H4 (cell line): ENCODE results near the gene SPATA33. TPM values are rescaled to one million over a fixed set of nuclear protein-coding genes. Genes with fewer than 3 reads are reported as not detected.
"Not testable (repeated sequence)": the region's sequence is repeated elsewhere in the genome, so short reads cannot be mapped to it uniquely, and the experiment has no call there.

Experiments used
- DNase-seq: peaks from one replicate; pipeline ENCODE4 v3.0.0-alpha.2; 2015; ENCODE audit warnings: low spot score
- total RNA-seq: library from RNA; depleted of rRNA; stranded (reverse); fragments of >200 nt; shearing (Covaris generic); gene quantifications from 2 replicates; pipeline ENCODE4 v1.2.3, GENCODE V29; 2014

The SPATA33 gene
- total RNA-seq, 1 experiment from 2014 or later, result 9.9 TPM

DNA sequence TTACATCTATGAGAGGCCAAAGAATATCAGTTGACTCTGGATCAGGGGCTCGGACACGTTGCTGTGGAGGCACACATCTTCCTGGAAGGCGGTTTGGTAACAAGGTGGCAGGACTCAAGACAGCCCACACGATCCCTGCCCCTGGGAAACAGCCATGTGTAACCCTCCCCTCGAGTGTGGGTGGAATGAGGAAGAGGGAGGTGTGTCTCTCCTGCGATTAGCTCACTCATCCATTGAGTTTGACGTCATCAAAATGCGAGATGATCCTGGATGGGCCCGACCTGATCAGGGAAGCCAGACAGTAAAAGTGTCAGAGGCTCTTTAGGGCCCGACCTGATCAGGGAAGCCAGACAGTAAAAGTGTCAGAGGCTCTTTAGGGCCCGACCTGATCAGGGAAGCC lies 6.6 kb downstream of the SPATA33 start:
- DNase-seq, result not testable (repeated sequence)

DNA sequence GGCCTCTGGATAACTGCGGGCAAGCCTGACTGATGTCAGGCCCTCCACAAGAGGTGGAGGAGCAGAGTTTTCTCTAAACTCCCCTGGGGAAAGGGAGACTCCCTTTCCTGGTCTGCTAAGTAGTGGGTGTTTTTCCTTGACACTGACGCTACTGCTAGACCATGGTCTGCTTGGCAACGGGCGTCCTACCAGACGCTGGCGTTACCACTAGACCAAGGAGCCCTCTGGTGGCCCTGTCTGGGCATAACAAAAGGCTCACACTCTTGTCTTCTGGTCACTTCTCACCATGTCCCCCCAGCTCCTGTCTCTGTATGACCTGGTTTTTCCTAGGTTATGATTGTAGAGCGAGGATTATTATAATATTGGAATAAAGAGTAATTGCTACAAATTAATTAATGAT lies 9.4 kb downstream of the SPATA33 start:
- not testable (repeated sequence) for DNase-seq

DNA sequence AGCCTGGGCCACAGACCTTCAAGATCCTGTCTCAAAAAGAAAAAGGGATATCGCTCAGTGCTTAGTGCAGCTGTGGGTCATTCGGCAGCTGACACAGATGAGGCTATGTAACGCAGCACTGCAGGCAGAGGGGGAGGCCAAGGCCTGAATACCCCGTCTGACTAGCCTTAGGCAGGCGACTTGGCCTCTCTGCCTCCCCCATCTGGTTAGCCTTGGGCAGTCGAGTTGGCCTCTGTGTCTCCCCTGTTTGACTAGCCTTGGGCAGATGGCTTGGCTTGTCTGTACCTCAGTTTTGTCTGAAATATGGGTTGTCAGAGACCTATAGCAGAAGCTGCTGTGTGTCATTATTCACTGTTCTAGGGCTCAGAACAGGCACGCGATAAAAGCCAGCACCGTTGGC lies 10.0 kb downstream of the SPATA33 start:
- peak; percentile 2 for DNase-seq

DNA sequence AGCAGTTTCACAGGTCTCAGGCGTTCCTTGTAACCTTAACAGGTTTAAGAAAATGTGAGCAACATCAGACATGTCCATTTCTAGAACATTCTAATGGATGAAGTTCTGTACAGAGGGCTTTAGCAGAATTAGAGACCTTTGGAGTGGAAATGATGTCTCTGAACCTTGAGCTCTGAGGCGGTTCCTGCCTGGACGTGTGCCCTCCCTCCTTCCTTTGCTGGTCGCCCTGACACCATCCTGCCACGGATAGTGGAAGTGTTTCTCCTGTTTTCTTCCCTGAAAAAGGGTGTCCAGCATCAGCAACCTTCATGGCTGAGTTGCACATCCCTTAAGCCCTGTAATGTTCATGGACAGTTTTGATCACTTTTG lies 11.1 kb downstream of the SPATA33 start:
- no peak for DNase-seq

DNA sequence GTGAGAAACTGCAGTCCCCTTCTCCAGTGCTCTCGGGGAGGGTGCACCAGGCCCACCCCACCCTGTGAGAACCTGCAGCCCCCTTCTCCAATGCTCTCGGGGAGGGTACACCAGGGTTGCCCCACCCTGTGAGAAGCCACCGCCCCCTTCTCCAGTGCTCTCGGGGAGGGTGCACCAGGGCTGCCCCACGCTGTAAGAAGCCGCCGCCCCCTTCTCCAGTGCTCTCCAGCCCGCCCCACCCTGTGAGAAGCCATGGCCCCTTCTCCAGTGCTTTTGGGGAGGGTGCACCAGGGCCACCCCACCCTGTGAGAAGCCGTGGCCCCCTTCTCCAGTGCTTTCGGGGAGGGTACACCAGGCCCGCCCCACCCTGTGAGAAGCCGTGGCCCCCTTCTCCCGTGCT lies 12.1 kb downstream of the SPATA33 start:
- no peak for DNase-seq

DNA sequence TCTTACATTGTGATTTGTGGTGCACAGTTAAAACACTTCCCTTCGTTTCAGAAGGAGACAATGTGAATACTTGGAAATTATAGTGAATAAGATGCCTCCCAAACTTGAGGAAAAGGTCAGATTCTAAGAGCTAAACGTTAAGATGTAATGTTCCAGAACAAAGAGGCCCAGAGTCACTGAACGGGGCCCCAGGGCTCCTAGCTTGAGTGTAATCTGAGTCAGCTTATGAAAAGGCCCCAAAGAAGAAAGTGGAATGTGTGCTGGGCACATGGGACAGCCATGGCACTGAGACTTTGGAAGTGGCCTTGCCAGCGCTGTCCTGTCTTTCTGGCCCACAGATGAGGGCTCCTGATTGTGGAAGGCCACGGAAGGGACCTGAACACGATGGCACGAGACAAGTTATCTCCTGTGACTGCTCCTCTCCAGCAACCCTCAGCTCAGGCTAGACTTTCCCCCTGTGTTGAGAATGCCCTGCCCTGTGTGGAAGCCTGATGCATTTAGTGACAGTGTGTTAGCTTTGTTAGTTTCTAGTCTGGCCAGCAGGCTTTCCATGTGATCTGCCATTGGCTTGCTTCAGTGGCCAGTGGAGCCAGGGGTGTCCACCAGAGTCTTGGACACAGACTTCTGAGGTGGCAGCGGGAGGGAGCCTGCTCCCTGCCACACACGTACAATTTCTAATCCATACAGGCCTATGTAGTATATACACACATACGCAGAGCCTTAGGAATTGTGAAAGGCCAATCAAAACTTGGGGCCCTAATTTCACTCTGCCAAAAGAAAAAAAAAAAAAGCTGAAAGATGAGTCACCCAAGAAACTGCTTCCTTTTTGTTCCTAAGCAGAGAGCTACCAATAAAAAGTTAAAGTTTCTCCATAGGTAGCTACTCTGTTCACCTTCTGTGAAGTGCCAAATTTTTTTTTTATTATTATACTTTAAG lies 13.1 kb downstream of the SPATA33 start:
- no peak for DNase-seq

DNA sequence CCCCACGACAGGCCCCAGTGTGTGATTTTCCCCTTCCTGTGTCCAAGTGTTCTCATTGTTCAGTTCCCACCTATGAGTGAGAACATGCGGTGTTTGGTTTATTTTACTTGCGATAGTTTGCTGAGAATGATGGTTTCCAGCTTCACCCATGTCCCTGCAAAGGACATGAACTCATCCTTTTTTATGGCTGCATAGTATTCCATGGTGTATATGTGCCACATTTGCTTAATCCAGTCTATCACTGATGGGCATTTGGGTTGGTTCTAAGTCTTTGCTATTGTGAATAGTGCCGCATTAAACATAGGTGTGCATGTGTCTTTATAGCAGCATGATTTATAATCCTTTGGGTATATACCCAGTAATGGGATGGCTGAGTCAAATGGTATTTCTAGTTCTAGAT lies 13.9 kb downstream of the SPATA33 start:
- not testable (repeated sequence) for DNase-seq

DNA sequence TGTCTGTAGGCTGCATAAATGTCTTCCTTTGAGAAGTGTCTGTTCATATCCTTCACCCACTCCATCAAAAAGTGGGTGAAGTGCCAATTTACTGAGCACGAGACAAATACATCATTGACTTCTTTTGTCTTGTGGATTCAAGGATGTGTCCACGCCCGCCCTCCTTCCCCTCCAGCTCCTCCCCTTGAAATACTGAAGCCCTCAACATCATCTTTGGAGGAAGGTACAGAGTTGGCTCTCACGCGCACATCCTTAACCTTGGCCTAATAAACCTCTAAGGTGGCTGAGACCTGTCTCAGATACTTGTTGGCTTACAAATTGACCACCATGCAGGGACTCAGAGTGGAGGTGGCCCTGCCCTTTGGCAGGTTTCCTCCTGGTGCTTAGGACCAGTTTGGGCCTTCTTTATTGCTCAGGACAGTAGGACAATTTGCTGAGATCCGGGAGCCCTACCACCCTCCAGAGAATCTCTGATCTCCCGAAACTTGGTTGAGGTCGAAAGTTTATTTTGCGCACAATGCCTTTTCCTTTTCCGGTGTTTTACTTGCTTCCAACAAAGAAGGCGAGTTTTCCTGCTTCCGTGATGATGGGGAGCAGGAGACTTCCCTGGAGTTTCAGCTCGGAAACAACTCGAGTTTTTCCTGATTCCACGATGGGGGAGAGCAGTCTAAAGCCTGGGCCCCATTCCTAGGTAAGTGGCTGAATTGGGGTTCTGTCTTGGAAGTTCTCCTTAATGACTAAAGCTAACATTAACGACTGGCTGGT lies 14.7 kb downstream of the SPATA33 start:
- DNase-seq, result no peak

DNA sequence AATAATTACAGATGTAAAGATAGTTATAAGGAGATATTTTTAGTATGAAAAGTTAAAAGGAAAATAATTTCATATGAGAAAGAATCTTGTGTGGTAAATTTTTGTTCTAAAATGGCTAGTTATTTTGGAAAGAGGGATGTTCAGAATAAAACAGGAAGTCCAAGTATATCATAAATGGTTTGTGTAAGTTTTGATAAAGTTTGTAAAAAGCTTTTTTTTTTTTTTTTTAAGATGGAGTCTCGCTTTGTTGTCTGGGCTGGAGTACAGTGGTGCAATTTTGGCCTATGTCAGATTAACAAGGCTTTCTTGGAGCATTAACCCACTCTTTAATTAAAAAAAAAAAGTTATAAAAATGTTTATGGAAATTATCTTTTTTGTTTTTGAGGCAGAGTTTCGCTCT lies 20.6 kb downstream of the SPATA33 start:
- no peak for DNase-seq

DNA sequence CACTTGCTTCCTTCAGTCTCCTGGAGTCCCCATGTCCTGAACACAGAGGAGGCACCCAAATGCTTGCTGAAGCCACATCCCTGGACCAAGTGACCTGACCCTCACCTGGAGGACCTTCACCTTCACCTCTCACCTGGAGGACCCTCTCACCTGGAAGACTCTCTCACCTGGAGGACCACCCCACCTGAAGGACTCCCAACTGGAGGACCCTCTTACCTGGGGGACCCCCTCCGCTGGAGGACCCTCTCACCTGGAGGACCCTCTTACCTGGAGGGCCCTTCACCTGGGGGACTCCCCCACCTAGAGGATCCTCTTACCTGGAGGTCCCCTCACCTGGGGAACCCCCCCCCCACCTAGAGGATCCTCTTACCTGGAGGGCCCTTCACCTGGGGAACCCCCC lies 28.3 kb downstream of the SPATA33 start:
- no peak for DNase-seq

DNA sequence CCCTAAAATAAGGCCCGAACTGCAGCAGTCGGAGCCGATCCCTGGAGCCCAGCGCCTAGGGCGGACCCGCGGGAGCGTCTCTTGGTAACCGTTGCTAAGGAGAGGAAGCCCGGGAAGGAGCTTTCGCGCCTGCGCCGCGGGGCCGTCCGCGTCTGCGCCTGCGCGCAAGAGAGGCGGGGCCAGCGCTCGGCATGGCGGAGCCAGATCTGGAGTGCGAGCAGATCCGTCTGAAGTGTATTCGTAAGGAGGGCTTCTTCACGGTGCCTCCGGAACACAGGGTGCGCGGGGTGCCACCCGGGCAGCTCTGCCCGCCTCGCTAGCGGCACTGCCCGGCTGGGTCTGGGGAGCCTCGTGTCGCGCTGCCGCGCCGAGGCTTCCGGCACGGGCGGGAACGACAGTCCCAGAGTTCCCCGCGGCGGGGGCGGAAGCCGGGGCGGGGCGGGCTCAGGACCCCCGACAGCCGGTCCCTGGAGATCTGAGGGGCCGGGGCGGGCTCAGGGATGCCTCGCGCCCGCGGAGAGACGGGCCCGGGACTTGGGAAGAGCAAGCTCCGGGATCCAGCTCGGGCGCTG lies 29.0 kb downstream of the SPATA33 start, which contains the start of gene CDK10:
Gene CDK10 (plus strand): TSS at position 170 of the 572 bp plus-strand sequence. CDS start 22 bp downstream, at position 192.
- peak; percentile 83 for DNase-seq

DNA sequence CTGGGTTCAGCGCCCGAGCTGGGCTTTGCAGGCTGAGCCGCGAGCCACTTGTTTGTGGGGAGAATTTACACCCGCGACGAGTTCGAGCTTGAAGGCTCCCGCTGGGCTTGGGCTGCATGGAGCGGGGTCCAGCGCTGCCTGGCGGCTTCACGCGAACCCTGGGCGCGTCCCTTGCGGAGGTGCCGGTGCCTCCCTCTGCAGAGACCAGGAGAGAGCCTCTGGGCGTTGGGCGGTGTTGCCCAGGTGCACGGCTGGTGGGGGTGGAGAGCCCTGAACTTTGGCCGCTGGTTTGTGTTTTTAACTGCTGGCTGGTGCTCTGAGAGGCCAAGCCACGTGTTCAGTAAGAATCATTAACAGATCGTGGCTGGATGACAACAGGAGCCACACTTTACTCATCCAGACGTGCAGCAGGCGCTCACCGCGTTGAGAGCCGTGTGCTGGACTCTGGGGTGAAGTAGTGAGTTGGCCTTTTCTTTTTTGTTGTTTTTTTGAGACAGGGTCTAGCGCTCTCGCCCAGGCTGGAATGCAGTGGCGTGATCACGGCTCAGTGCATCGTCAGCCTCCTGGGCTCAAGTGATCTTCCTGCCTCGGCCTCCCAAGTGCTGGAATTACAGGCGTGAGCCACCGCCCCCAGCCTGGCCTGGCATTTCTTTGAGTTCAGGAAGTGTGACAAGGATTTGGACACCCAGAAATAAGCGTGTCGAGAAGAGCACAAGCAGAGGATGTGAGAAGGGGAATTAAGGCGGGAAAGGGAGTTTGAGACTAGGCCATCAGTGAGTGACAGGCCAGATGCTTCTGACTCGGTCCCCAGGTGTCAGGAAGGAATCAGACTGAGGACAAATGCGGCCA lies 29.7 kb downstream of the SPATA33 start:
- peak; percentile 9 for DNase-seq

DNA sequence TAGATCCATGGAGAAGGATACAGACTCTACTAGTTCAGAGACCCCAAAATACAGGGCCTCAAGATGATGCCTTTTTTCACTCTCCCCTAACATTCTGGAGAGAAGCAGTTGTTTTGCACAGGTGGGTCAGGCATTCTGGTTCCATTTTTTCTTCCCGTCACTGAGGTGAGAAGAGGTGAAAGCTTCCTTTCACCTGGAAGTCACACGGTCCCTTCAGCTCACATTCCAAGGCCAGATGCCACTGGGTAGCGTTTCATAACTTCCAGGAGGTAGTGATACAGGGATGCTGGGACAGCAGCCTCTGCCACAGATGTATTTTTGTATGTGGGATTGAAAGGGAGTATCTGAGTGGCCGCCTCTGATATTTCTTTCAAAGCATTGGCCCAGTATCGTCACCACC lies 30.8 kb downstream of the SPATA33 start:
- no peak for DNase-seq

DNA sequence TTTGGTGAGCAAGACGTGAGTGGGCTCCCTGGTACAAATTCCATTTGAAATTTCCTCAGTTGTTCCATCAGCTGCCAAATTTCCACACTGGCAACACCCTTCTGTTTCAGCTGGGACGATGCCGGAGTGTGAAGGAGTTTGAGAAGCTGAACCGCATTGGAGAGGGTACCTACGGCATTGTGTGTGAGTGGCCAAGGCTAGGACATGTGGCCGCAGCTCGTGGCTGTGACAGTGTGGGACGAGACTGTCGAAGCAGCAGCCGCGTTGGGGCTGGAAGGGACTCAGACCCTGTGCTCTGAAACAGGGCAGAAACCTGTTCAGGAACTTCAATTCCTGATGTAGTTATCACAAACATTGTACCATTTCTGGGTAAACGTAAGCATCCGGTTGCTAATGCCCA lies 31.5 kb downstream of the SPATA33 start:
- DNase-seq, result peak; percentile 10

DNA sequence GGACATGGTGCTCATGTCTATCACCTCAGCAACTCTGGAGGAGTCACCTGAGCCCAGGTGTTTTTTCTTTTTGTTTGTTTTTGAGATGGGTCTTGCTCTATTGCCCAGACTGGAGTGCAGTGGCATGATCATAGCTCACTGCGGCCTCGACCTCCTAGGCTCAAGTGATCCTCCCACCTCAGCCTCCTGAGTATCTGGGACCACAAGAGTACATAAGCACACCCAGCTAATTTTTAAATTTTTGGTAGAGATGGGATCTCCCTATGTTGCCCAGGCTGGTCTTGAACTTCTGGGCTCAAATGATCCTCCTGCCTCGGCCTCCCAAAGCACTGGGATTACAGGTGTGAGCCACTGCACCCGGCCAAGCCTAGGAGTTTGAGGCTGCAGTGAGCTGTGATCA lies 32.0 kb downstream of the SPATA33 start:
- DNase-seq, result not testable (repeated sequence)

DNA sequence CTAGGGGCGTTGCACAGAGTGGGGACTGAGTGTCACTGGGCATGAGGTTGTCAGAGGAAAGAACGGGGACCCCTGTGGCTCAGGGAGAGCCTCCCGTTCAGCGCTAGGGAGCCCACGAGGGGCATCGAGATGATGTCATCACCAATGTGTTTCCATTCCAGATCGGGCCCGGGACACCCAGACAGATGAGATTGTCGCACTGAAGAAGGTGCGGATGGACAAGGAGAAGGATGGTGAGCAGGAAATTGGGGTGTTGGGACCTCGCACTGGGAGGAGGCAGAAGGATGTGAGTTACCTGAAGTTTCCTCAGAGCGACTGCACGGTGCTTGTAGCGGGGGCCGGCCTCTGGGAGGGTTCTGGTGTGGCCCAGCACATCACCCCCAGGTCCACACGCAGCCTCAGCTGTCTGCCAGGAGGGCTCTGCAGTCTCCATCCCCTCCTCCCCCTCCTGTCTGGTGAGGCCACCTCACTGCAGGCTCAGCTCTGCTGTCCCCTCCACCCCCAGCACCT lies 32.8 kb downstream of the SPATA33 start:
- DNase-seq, result peak; percentile 3

DNA sequence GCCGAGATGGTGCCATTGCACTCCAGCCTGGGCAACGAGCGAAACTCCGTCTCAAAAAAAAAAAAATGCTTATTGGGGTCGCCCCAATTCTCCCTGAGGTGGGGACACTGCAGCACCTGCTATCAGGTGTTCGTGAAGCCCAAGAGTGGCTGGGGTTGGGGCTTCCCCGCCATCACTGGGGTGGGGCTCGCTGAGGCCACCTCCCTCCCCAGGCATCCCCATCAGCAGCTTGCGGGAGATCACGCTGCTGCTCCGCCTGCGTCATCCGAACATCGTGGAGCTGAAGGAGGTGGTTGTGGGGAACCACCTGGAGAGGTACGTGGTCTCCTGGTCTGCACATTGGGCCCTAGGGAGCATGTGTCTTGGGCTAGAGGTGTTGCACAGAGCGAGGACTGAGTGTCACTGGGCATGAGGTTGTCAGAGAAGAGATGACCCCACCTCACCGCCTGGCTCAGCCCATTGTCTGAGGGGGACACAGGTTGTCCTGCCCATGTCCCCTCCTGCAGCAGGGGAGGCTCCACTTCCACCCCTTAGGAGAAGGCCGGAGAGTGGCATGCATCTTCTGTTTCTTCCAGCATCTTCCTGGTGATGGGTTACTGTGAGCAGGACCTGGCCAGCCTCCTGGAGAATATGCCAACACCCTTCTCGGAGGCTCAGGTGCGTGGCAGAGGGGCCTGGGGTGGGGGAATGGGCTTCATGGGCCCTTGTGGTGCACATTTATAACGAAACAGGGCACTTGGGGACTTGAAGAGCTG lies 33.8 kb downstream of the SPATA33 start:
- DNase-seq, result peak; percentile 4

DNA sequence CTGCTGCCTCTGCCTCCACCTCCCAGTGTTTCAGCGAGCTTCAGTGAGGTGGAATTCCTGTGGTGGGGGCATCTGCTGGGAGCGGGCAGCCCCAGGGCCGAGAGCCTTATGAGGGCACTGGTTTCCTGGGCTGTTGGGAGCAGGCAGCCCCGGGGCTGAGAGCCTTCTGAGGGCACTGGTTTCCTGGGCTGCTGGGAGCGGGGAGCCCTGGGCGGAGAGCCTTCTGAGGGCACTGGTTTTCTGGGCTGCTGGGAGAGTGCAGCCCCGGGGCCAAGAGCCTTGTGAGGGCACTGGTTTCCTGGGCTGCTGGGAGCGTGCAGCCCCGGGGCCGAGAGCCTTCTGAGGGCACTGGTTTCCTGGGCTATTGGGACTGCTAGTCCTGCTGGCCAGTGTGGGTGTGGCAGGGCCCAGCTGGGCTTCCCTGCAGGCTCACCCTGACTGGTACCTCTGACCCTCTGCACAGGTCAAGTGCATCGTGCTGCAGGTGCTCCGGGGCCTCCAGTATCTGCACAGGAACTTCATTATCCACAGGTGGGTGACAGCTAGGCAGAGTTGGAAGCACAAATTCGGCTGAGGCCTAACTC lies 34.4 kb downstream of the SPATA33 start:
- DNase-seq, result peak; percentile 2

DNA sequence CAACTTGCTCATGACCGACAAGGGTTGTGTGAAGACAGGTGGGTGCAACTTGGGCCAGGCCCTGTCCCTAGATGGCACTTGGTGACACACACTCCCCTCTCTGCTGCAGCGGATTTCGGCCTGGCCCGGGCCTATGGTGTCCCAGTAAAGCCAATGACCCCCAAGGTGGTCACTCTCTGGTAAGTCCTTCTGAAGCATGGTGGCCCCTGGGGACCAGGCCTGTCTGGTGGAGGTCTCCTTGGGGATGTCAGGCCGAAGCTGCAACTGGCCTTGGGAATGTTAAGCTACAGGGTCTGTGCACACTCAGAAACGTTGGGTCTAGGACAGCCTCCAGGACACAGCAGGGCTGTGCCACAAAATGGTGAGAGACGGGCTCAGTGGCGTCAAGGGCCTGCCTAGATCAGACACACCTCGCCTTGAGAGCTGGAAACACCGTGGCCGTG lies 35.7 kb downstream of the SPATA33 start:
- DNase-seq, result no peak
